ENCODE measurements around the gene SNAI3.

DNA sequence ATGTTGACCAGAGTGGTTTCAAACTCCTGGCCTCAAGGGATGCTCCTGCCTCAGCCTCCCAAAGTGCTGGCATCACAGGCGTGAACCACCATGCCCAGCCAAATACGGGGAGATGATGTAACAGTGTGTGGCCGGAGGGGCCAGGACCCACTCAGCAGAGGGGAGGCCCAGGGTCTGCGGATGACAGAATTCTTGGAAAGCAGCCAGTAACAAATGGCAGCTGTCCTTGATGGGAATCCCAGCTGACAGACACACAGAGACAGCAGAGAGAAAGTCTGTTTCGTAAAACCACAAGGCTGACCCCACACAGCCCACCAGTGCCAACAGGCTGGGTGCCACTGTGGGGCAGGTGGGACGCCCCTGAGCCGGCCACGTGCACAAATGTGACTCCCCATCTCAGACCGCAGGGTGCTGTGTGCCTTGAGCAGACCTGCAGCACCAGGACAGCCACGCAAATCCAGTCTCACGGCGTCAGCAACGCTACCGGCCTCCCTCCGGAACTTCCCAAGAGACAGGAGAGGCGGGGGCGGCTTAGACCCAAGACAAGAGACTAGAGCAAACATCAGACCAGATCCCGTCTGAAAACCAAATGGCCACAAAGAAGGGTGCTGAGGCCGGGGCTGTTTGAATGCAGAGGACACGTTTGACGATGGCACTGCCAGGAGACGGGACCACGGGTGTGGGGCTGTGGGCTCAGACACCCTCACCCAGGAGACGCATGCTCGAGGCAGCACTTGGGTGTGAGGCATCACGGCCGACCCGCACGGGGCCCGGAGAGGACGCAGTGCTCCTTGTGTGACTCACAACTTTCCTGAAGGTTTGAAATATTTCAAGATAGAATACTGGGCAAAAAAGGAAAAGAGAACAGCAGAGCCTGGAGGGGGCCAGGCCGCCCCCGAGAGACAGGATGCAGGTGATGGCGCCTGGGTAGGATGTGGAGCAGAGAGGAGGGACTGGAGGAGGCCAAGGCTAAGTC lies 44.6 kb upstream of the SNAI3 start:
- TF ChIP-seq, protein P1, sequence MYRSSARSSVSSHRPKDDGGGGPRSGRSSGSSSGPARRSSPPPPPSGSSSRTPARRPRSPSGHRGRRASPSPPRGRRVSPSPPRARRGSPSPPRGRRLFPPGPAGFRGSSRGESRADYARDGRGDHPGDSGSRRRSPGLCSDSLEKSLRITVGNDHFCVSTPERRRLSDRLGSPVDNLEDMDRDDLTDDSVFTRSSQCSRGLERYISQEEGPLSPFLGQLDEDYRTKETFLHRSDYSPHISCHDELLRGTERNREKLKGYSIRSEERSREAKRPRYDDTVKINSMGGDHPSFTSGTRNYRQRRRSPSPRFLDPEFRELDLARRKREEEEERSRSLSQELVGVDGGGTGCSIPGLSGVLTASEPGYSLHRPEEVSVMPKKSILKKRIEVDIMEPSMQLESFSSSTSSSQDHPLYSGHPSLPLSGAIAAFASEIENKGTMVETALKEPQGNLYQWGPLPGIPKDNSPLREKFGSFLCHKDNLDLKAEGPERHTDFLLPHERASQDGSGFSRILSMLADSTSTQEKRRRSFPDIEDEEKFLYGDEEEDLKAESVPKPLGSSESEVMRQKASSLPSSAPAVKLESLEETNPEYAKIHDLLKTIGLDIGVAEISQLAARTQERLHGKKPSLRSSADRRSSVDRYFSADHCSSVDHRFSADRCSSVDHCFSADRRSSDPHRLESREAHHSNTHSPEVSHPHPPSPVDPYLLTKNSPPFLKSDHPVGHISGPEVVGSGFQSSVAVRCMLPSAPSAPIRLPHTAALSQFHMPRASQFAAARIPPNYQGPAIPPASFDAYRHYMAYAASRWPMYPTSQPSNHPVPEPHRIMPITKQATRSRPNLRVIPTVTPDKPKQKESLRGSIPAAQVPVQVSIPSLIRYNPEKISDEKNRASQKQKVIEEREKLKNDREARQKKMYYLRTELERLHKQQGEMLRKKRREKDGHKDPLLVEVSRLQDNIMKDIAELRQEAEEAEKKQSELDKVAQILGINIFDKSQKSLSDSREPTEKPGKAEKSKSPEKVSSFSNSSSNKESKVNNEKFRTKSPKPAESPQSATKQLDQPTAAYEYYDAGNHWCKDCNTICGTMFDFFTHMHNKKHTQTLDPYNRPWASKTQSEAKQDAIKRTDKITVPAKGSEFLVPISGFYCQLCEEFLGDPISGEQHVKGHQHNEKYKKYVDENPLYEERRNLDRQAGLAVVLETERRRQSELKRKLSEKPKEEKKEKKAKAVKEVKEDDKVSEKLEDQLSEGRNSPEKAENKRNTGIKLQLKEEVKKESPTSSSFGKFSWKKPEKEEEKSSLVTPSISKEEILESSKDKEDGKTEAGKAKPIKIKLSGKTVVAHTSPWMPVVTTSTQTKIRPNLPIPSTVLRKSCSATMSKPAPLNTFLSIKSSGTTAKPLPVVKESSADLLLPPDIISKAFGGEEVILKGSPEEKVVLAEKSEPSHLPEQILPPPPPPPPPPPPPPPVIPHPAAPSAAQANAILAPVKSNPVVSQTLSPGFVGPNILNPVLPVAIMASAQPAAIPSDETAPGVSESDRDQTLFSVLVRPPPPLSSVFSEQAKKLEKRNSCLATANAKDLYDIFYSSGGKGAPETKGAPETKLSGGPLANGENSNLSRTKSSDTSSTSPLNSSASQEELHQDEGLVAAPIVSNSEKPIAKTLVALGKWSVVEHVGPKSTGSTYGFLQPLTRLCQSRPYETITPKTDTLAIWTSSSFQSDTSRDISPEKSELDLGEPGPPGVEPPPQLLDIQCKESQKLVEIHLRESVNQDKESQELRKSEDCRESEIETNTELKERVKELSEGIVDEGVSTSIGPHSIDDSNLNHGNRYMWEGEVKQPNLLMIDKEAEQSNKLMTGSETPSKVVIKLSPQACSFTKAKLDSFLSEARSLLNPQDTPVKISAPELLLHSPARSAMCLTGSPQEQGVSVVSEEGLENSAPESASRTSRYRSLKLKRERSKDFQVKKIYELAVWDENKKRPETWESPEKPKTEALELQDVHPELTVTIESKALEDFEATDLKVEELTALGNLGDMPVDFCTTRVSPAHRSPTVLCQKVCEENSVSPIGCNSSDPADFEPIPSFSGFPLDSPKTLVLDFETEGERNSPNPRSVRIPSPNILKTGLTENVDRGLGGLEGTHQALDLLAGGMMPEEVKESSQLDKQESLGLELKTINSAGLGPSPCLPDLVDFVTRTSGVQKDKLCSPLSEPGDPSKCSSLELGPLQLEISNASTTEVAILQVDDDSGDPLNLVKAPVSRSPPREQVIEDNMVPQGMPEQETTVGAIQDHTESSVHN (IDR thresholded peaks at IDR 0.05; ENCODE audit: borderline replicate concordance in 1 of 2, low read depth in 1 of 2) = no peak
- TF ChIP-seq, protein P2, sequence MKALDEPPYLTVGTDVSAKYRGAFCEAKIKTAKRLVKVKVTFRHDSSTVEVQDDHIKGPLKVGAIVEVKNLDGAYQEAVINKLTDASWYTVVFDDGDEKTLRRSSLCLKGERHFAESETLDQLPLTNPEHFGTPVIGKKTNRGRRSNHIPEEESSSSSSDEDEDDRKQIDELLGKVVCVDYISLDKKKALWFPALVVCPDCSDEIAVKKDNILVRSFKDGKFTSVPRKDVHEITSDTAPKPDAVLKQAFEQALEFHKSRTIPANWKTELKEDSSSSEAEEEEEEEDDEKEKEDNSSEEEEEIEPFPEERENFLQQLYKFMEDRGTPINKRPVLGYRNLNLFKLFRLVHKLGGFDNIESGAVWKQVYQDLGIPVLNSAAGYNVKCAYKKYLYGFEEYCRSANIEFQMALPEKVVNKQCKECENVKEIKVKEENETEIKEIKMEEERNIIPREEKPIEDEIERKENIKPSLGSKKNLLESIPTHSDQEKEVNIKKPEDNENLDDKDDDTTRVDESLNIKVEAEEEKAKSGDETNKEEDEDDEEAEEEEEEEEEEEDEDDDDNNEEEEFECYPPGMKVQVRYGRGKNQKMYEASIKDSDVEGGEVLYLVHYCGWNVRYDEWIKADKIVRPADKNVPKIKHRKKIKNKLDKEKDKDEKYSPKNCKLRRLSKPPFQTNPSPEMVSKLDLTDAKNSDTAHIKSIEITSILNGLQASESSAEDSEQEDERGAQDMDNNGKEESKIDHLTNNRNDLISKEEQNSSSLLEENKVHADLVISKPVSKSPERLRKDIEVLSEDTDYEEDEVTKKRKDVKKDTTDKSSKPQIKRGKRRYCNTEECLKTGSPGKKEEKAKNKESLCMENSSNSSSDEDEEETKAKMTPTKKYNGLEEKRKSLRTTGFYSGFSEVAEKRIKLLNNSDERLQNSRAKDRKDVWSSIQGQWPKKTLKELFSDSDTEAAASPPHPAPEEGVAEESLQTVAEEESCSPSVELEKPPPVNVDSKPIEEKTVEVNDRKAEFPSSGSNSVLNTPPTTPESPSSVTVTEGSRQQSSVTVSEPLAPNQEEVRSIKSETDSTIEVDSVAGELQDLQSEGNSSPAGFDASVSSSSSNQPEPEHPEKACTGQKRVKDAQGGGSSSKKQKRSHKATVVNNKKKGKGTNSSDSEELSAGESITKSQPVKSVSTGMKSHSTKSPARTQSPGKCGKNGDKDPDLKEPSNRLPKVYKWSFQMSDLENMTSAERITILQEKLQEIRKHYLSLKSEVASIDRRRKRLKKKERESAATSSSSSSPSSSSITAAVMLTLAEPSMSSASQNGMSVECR (CRISPR knock-in tag; IDR thresholded peaks at IDR 0.05) = no peak
- TF ChIP-seq, protein P3, sequence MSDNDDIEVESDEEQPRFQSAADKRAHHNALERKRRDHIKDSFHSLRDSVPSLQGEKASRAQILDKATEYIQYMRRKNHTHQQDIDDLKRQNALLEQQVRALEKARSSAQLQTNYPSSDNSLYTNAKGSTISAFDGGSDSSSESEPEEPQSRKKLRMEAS (CRISPR knock-in tag; IDR thresholded peaks at IDR 0.05) = no peak
- no peak for TF ChIP-seq PYGO2 (tag; IDR thresholded peaks at IDR 0.05)
- TF ChIP-seq PHF20 (IDR thresholded peaks at IDR 0.05; ENCODE audit: partially characterized antibody) = no peak
- no peak for TF ChIP-seq STAG1 (CRISPR knock-in tag; IDR thresholded peaks at IDR 0.05; ENCODE audit: borderline replicate concordance)
- TF ChIP-seq, protein P4, sequence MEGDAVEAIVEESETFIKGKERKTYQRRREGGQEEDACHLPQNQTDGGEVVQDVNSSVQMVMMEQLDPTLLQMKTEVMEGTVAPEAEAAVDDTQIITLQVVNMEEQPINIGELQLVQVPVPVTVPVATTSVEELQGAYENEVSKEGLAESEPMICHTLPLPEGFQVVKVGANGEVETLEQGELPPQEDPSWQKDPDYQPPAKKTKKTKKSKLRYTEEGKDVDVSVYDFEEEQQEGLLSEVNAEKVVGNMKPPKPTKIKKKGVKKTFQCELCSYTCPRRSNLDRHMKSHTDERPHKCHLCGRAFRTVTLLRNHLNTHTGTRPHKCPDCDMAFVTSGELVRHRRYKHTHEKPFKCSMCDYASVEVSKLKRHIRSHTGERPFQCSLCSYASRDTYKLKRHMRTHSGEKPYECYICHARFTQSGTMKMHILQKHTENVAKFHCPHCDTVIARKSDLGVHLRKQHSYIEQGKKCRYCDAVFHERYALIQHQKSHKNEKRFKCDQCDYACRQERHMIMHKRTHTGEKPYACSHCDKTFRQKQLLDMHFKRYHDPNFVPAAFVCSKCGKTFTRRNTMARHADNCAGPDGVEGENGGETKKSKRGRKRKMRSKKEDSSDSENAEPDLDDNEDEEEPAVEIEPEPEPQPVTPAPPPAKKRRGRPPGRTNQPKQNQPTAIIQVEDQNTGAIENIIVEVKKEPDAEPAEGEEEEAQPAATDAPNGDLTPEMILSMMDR (IDR thresholded peaks at IDR 0.05 in 2 of 3, conservative IDR thresholded peaks at IDR 0.05 in 1 of 3; ENCODE audit: insufficient read depth in 2 of 3, low read depth in 1 of 3, low read length in 3 of 3) = no peak
- TF ChIP-seq ZNF445 (CRISPR knock-in tag; IDR thresholded peaks at IDR 0.05; ENCODE audit: low read depth) = no peak
- TF ChIP-seq POLR2A (conservative IDR thresholded peaks at IDR 0.05) = no peak
- TF ChIP-seq RBM22 (IDR thresholded peaks at IDR 0.05; ENCODE audit: low read depth, low read length, poor library complexity, severe bottlenecking) = peak; percentile 48
- TF ChIP-seq CREB1 (IDR thresholded peaks at IDR 0.05) = no peak
- no peak for TF ChIP-seq CREB1 (CRISPR knock-in tag; IDR thresholded peaks at IDR 0.05)

Data from K562 (cell line).